HG02943 (cell line): Measurements from ENCODE around the gene HTR7.

Experiments
- ATAC-seq: cut with Tn5 transposase; IDR thresholded peaks from one replicate; pipeline ENCODE4 v1.9.1; 2021; ENCODE audit warnings: mild to moderate bottlenecking, low read depth, moderate library complexity; ENCODE audit not compliant: unreplicated experiment

Gene HTR7

GRCh38 chr10:90746829-90747228 is 111.0 kb downstream of the HTR7 start:
- ATAC-seq = no peak

- ATAC-seq = no peak
These were observed 112.3 kb downstream of the HTR7 start for GRCh38 chr10:90745565-90745964.

- no peak for ATAC-seq
These were observed 114.5 kb downstream of the HTR7 start for GRCh38 chr10:90743291-90743690.

GRCh38 chr10:90741926-90742565 is 115.8 kb downstream of the HTR7 start:
- ATAC-seq = no peak

GRCh38 chr10:90740265-90740664 is 117.6 kb downstream of the HTR7 start:
- no peak for ATAC-seq

GRCh38 chr10:90738885-90739284 is 119.0 kb downstream of the HTR7 start:
- no peak for ATAC-seq

- no peak for ATAC-seq
These were observed 123.4 kb downstream of the HTR7 start for GRCh38 chr10:90734415-90734814.

GRCh38 chr10:90732581-90732980 is 125.3 kb downstream of the HTR7 start:
- ATAC-seq = no peak

- no peak for ATAC-seq
These were observed 134.3 kb downstream of the HTR7 start for GRCh38 chr10:90723416-90724068.

GRCh38 chr10:90722832-90723231 is 135.0 kb downstream of the HTR7 start:
- ATAC-seq = no peak

- no peak for ATAC-seq
These were observed 139.7 kb downstream of the HTR7 start for GRCh38 chr10:90718182-90718581.

- no peak for ATAC-seq
These were observed 145.3 kb downstream of the HTR7 start for GRCh38 chr10:90712529-90712928.

GRCh38 chr10:90709727-90710126 is 148.1 kb downstream of the HTR7 start:
- no peak for ATAC-seq

GRCh38 chr10:90707657-90708056 is 150.2 kb downstream of the HTR7 start:
- no peak for ATAC-seq

GRCh38 chr10:90701428-90701827 is 156.4 kb downstream of the HTR7 start:
- ATAC-seq = no peak

- no peak for ATAC-seq
These were observed 161.7 kb downstream of the HTR7 start for GRCh38 chr10:90695915-90696676.
